Uterus (tissue), 2 donors: ENCODE measurements around the gene VWA8.

Experiments
- CTCF ChIP-seq, 4 experiments: fragments of 200-600 bp in 2 of 4; fragments of 450-650 bp in 2 of 4; sonication (generic) in 2 of 4; IDR thresholded peaks; one replicate each; pipeline ENCODE4 v1.5.1; 2016 to 2019; ENCODE audit warnings: antibody characterized with exemption in 4 of 4, mild to moderate bottlenecking in 2 of 4, moderate library complexity in 1 of 4
- POLR2A ChIP-seq, 2 donors: fragments of 450-650 bp; IDR thresholded peaks; one replicate each; pipeline ENCODE4 v1.6.1; 2016; ENCODE audit warnings: antibody characterized with exemption in 2 of 2, mild to moderate bottlenecking in 1 of 2, moderate library complexity in 1 of 2

DNA sequence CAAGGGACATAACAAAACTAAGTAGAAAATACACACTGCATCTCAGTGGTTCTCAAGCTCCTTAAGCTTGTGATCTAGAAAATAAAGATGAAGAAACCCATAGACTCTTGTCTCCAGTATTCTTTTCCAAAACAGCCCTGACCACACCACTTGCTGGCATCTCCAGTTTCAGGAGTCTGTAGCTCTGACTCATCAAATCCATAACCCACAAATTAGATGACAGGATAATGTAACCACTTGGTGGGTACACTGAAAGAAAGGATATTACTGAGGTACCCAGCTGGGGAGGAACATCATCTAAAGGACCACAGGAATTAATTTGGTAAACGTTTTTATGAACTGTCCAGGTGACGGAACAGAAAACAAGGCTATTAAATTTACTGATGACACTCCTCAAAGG lies 214.7 kb downstream of the VWA8 start:
- TF ChIP-seq POLR2A (IDR thresholded peaks at IDR 0.05), result no peak
- no peak for TF ChIP-seq CTCF (IDR thresholded peaks at IDR 0.05)
